GM18520 (cell line): Measurements from ENCODE around the gene PANK4.
"Not testable (repeated sequence)": the region's sequence is repeated elsewhere in the genome, so short reads cannot be mapped to it uniquely, and the experiment has no call there.

Experiments
- ATAC-seq: cut with Tn5 transposase; IDR thresholded peaks from one replicate; pipeline ENCODE4 v1.9.1; 2021; ENCODE audit not compliant: unreplicated experiment

PANK4 gene

GRCh38 chr1:2559509-2560298 lies 33.3 kb upstream of the PANK4 start:
- no peak for ATAC-seq

GRCh38 chr1:2558861-2559260 lies 32.5 kb upstream of the PANK4 start:
- ATAC-seq, result no peak

- ATAC-seq, result no peak
Measured at GRCh38 chr1:2558420-2558819, 32.0 kb upstream of the PANK4 start.

- no peak for ATAC-seq
Measured at GRCh38 chr1:2557482-2558400, 31.3 kb upstream of the PANK4 start.

GRCh38 chr1:2556678-2557481 lies 30.5 kb upstream of the PANK4 start:
- no peak for ATAC-seq

GRCh38 chr1:2556277-2556677 lies 29.9 kb upstream of the PANK4 start, which contains the start of gene TNFRSF14:
Gene TNFRSF14 (plus strand): TSS chr1:2556371. CDS start chr1:2556665, 294 bp downstream.
- no peak for ATAC-seq

GRCh38 chr1:2555634-2556276 lies 29.4 kb upstream of the PANK4 start:
- no peak for ATAC-seq

- ATAC-seq, result no peak
Measured at GRCh38 chr1:2554621-2555387, 28.4 kb upstream of the PANK4 start.

GRCh38 chr1:2553871-2554620 lies 27.6 kb upstream of the PANK4 start:
- no peak for ATAC-seq

- not testable (repeated sequence) for ATAC-seq
Measured at GRCh38 chr1:2553076-2553475, 26.7 kb upstream of the PANK4 start.

- ATAC-seq, result no peak
Measured at GRCh38 chr1:2552189-2552588, 25.8 kb upstream of the PANK4 start.

- not testable (repeated sequence) for ATAC-seq
Measured at GRCh38 chr1:2551544-2551943, 25.1 kb upstream of the PANK4 start.

GRCh38 chr1:2550309-2550861 lies 24.0 kb upstream of the PANK4 start:
- ATAC-seq, result not testable (repeated sequence)

GRCh38 chr1:2549367-2550029 lies 23.1 kb upstream of the PANK4 start:
- ATAC-seq, result not testable (repeated sequence)

GRCh38 chr1:2548068-2548589 lies 21.7 kb upstream of the PANK4 start:
- ATAC-seq, result peak; percentile 14

GRCh38 chr1:2547210-2548067 lies 21.0 kb upstream of the PANK4 start:
- ATAC-seq, result no peak
